ENCODE data around the gene DSTN. TPM values are rescaled to one million over a fixed set of nuclear protein-coding genes. Genes with fewer than 3 reads are reported as not detected.

The DSTN gene
- total and polyA plus RNA-seq, 2 of the 4 experiments (the other 2 are of a cell fraction): 221 to 269 TPM

DNA sequence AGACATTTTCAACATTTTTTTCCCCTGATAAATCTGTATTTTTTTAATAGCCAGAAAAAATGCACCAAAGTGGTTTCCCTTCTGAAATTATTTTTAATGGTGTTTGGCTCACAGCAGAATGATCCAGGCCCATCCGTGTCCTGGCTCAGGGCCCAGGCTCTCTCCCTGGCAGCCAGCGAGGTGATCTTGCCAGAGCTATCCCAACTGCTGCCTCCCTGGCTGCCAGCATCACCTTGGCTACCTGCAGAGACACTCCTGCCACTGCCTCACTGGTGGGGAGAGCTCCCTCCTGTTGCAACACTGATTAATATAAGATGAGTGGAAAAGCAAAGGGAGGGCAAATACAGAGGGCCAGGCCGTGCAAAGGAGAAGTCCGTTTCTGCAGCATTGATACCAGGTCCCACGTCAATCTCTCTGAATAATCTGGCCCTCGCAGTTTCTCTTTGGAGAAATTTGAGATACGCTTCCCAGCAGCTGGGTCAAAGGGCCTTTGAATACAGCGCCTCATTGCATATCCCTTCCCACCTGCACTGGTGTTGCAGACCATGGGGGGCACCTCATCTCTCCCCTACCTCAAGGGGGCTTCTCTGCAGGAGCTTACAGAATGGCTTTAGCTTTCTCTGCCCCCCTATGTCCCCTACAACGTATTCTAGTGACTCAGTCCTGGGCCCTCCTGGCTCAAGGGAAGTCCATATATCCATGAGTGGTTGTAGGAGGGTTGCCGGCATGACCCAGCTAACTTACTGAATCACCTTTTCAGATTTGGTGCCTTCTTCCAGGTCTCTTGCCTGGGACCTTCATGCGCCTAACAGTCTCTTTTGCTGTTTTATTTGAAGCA lies 12.8 kb upstream of the DSTN start:
- Histone ChIP-seq H3K4me3 (ENCODE audit: insufficient read depth, low read depth, low read length) (no peak overlapping the region), H4K8ac (ENCODE audit: low read depth in 2 of 2, low read length in 2 of 2) (peak overlapping the region in 1 of 2 experiments; percentile 22; a peak in 1 of 4 replicates), H3K18ac (ENCODE audit: low read depth, low read length) (peak overlapping the region; percentile 39), H2BK15ac (ENCODE audit: low read depth, low read length) (peak overlapping the region; percentile 6; the same call in 1 of the 3 replicates), H4K91ac (ENCODE audit: insufficient read depth, low read depth, low read length) (peak overlapping the region; percentile 58; the same call in 1 of the 2 replicates), H2BK120ac (ENCODE audit: low read depth, low read length) (peak overlapping the region; percentile 81), H3K36me3 (ENCODE audit: control insufficient read depth, insufficient read depth, low read length) (no peaks in the 10 kb centered on the region), H3K4me1 (ENCODE audit: control insufficient read depth, insufficient read depth, low read length) (peaks cover 14% of the 10 kb centered on the region), H2BK20ac (ENCODE audit: low read depth, low read length) (peak overlapping the region; percentile 36; the same call in 1 of the 2 replicates), H2AFZ (replicated peaks; ENCODE audit: low read length, poor library complexity) (peak overlapping the region; percentile 39), H4K20me1 (ENCODE audit: insufficient read depth, low read length) (peaks cover 8% of the 10 kb centered on the region; the same call in 1 of the 2 replicates), H2BK5ac (ENCODE audit: low read depth, low read length, poor library complexity, severe bottlenecking) (peak overlapping the region; percentile 63), H3K27me3 (ENCODE audit: control insufficient read depth, insufficient read depth, low read length) (no peaks in the 10 kb centered on the region), H3K79me1 (ENCODE audit: low read depth in 1 of 2, low read length in 2 of 2) (peaks cover 0 to 24% of the 10 kb centered on the region in 2 experiments; a peak in 3 of 4 replicates), H3K4ac (ENCODE audit: low read depth, low read length) (peak overlapping the region; percentile 72), H2AK9ac (replicated peaks; ENCODE audit: low read depth, low read length, poor library complexity) (peak overlapping the region; percentile 25), H2AK5ac (ENCODE audit: low read depth, low read length) (peak overlapping the region; percentile 72), H3K9me1 (ENCODE audit: insufficient read depth, low read length) (peaks cover 14% of the 10 kb centered on the region), H3K56ac (ENCODE audit: extremely low read depth, insufficient read depth, low read length) (no peak overlapping the region), H3K27ac (ENCODE audit: insufficient read depth, low read length) (peak overlapping the region; percentile 68), H3K9ac (ENCODE audit: low read depth, low read length) (no peak overlapping the region; the same call in 1 of the 2 replicates), H3K23ac (ENCODE audit: low read depth, low read length) (peak overlapping the region; percentile 27; the same call in 1 of the 2 replicates), H4K5ac (ENCODE audit: low read depth, low read length) (peak overlapping the region; percentile 36), H3K14ac (replicated peaks; ENCODE audit: low read depth, low read length) (no peak overlapping the region), H3K9me3 (ENCODE audit: control insufficient read depth, insufficient read depth, low read length) (no peaks in the 10 kb centered on the region), H3K4me2 (ENCODE audit: low read depth, low read length) (peak overlapping the region; percentile 73)
- DNase-seq: peak; percentile 34
- POLR2A ChIA-PET (ENCODE audit: unreplicated experiment): interaction anchor here (0.5 to 1.1 kb wide), 4 partner anchors 13 to 600 kb away, joined by 3 to 9 read pairs (median 6); partner anchors contain the start of genes DSTN and SNX5
- dilution Hi-C loops (cut with HindIII; ENCODE audit: low sequenced_read_pairs, unreplicated experiment) (no loop called here), in situ Hi-C loops (cut with MboI; ENCODE audit: low sequenced_read_pairs) (no loop called here), intact Hi-C loops (cut with micrococcal nuclease) (no loop called here)
- 65% methylated on average over 5 of the region's 11 CpGs; no CpG with 5 or more reads in 1 of the 2 experiments for WGBS, 2 experiments (ENCODE audit: extremely low coverage in 2 of 2, insufficient read length in 1 of 2)
- no TSS peak for BruUV-seq (replicated peaks)
- CTCF ChIA-PET: interaction anchor here (1.4 kb wide), 1 partner anchor 29 kb away, joined by 4 read pairs; no protein-coding TSS in a partner anchor
- peak; percentile 13 for ATAC-seq (ENCODE audit: low read depth)
- TF ChIP-seq NFE2L2 (IDR thresholded peaks at IDR 0.05; ENCODE audit: low read depth, low read length) (no peak), RAD21 (IDR thresholded peaks at IDR 0.05; ENCODE audit: low read length) (no peak), MAZ (IDR thresholded peaks at IDR 0.05; ENCODE audit: borderline replicate concordance, low read depth, low read length) (no peak), MAFK (IDR thresholded peaks at IDR 0.05; ENCODE audit: low read depth, low read length) (no peak), SMC3 (IDR thresholded peaks at IDR 0.05; ENCODE audit: low read depth, low read length) (no peak), CHD1 (IDR thresholded peaks at IDR 0.05; ENCODE audit: low read depth, low read length) (no peak), CEBPB (IDR thresholded peaks at IDR 0.05; ENCODE audit: low read depth, low read length) (no peak), RCOR1 (IDR thresholded peaks at IDR 0.05; ENCODE audit: insufficient replicate concordance, low read length) (no peak), FOS (IDR thresholded peaks at IDR 0.05; ENCODE audit: low read depth, low read length) (no peak), POLR2A (IDR thresholded peaks at IDR 0.05; ENCODE audit: low read depth, low read length) (no peak), MXI1 (IDR thresholded peaks at IDR 0.05; ENCODE audit: borderline replicate concordance, low read depth, low read length) (no peak), RFX5 (IDR thresholded peaks at IDR 0.05; ENCODE audit: low read depth, low read length) (no peak)
- TF ChIP-seq, protein P1, sequence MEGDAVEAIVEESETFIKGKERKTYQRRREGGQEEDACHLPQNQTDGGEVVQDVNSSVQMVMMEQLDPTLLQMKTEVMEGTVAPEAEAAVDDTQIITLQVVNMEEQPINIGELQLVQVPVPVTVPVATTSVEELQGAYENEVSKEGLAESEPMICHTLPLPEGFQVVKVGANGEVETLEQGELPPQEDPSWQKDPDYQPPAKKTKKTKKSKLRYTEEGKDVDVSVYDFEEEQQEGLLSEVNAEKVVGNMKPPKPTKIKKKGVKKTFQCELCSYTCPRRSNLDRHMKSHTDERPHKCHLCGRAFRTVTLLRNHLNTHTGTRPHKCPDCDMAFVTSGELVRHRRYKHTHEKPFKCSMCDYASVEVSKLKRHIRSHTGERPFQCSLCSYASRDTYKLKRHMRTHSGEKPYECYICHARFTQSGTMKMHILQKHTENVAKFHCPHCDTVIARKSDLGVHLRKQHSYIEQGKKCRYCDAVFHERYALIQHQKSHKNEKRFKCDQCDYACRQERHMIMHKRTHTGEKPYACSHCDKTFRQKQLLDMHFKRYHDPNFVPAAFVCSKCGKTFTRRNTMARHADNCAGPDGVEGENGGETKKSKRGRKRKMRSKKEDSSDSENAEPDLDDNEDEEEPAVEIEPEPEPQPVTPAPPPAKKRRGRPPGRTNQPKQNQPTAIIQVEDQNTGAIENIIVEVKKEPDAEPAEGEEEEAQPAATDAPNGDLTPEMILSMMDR (conservative IDR thresholded peaks at IDR 0.05; ENCODE audit: low read depth, low read length): no peak
- TF ChIP-seq, protein P2, sequence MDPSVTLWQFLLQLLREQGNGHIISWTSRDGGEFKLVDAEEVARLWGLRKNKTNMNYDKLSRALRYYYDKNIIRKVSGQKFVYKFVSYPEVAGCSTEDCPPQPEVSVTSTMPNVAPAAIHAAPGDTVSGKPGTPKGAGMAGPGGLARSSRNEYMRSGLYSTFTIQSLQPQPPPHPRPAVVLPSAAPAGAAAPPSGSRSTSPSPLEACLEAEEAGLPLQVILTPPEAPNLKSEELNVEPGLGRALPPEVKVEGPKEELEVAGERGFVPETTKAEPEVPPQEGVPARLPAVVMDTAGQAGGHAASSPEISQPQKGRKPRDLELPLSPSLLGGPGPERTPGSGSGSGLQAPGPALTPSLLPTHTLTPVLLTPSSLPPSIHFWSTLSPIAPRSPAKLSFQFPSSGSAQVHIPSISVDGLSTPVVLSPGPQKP (IDR thresholded peaks at IDR 0.05; ENCODE audit: borderline replicate concordance, low read depth, low read length): no peak
